Right ventricle myocardium inferior (tissue), 1 donor: ENCODE results near the gene KIAA0586. TPM values are rescaled to one million over a fixed set of nuclear protein-coding genes. Genes with fewer than 3 reads are reported as not detected.
"Not testable (repeated sequence)": the region's sequence is repeated elsewhere in the genome, so short reads cannot be mapped to it uniquely, and the experiment has no call there.

ENCODE experiments used
- ATAC-seq: fragments of 200-7000 bp; cut with Tn5 transposase; one replicate; pipeline ENCODE4 v1.9.1; 2020; ENCODE audit warnings: mild to moderate bottlenecking, moderate library complexity
- DNase-seq: peaks from one replicate; pipeline ENCODE4 v3.0.0; 2021; ENCODE audit errors: missing footprints
- intact Hi-C: fragments of 100-400 bp; cut with DNase I; formaldehyde crosslinking; loops from one replicate; pipeline ENCODE4 v1.11.0; 2022
- total RNA-seq: library from RNA; stranded (reverse); fragmentation: NEBNext Ultra II Directional; extraction: Animal tissue kit (Norgen Biotek cat#: 25700); gene quantifications from one replicate; pipeline ENCODE4 v1.2.1, GENCODE V29; 2021
- donor health status: DM: no; HTN: yes; CAD: no; lungs with severe emphysema.

KIAA0586 gene
- total RNA-seq, 1 donor from 2014 or later = 11.3 TPM

GRCh38 chr14:58572473-58572853, 144.9 kb downstream of the KIAA0586 start:
- no peak for ATAC-seq
- DNase-seq = no peak
- intact Hi-C loops = no loop called here

GRCh38 chr14:58572863-58573262, 145.3 kb downstream of the KIAA0586 start:
- no peak for DNase-seq
- ATAC-seq = no peak
- intact Hi-C loops = no loop called here

GRCh38 chr14:58574623-58575022, 147.1 kb downstream of the KIAA0586 start:
- intact Hi-C loops = no loop called here
- no peak for DNase-seq
- ATAC-seq = no peak

- intact Hi-C loops = no loop called here
- no peak for ATAC-seq
- DNase-seq = no peak
These were observed 148.4 kb downstream of the KIAA0586 start for GRCh38 chr14:58575956-58576355.

GRCh38 chr14:58580035-58580434, 152.5 kb downstream of the KIAA0586 start:
- DNase-seq, ATAC-seq, intact Hi-C loops: not testable (repeated sequence)

GRCh38 chr14:58581389-58581788, 153.9 kb downstream of the KIAA0586 start:
- intact Hi-C loops, ATAC-seq, DNase-seq: not testable (repeated sequence)

GRCh38 chr14:58584383-58584782, 156.9 kb downstream of the KIAA0586 start:
- intact Hi-C loops = no loop called here
- no peak for DNase-seq

GRCh38 chr14:58587271-58587670, 159.8 kb downstream of the KIAA0586 start:
- intact Hi-C loops = no loop called here
- DNase-seq (no peak), ATAC-seq (no peak)

More at GRCh38 chr14:58584383-58584782, 156.9 kb downstream of the KIAA0586 start:
- no peak for ATAC-seq

GRCh38 chr14:58588321-58588720, 160.8 kb downstream of the KIAA0586 start:
- ATAC-seq, DNase-seq, intact Hi-C loops: not testable (repeated sequence)

- ATAC-seq = no peak
- no peak for DNase-seq
- intact Hi-C loops = no loop called here
These were observed 166.5 kb downstream of the KIAA0586 start for GRCh38 chr14:58593977-58594376.

- DNase-seq = no peak
- no peak for ATAC-seq
- intact Hi-C loops = no loop called here
These were observed 169.5 kb downstream of the KIAA0586 start for GRCh38 chr14:58597041-58597440.

- intact Hi-C loops = no loop called here
- no peak for DNase-seq
- ATAC-seq = no peak
These were observed 170.7 kb downstream of the KIAA0586 start for GRCh38 chr14:58598028-58598803.

- ATAC-seq (no peak), DNase-seq (no peak)
- intact Hi-C loops = no loop called here
These were observed 171.4 kb downstream of the KIAA0586 start for GRCh38 chr14:58598804-58599525.

- DNase-seq (no peak), ATAC-seq (no peak)
- intact Hi-C loops = no loop called here
These were observed 172.2 kb downstream of the KIAA0586 start for GRCh38 chr14:58599707-58600106.

Other genes starting within 250 kb of the KIAA0586 start
- 75.5 TPM for gene ACTR10, start 227.6 kb upstream of the KIAA0586 start, total RNA-seq
- gene PSMA3, start 182.9 kb upstream of the KIAA0586 start, total RNA-seq = 149 TPM
- gene ARID4A, start 129.2 kb upstream of the KIAA0586 start, total RNA-seq = 14.7 TPM
- not detected for gene TOMM20L, start 31.8 kb upstream of the KIAA0586 start, total RNA-seq
- gene TIMM9, start 188 bp upstream of the KIAA0586 start, total RNA-seq = 24.1 TPM
- gene DACT1, start 210.2 kb downstream of the KIAA0586 start, total RNA-seq = 2.8 TPM